Ishikawa (cell line): ENCODE measurements around the gene TM9SF1.

Experiments
- CEBPB ChIP-seq: IDR thresholded peaks from 2 replicates; pipeline ENCODE4 v1.6.1; 2012
- CREB1 ChIP-seq: IDR thresholded peaks from 2 replicates; pipeline ENCODE4 v1.6.1; 2012; ENCODE audit warnings: low read depth
- EGR1 ChIP-seq: IDR thresholded peaks from 2 replicates; pipeline ENCODE4 v1.6.1; 2012
- EP300 ChIP-seq: IDR thresholded peaks from 2 replicates; pipeline ENCODE4 v1.6.1; 2012; ENCODE audit warnings: borderline replicate concordance
- FOXM1 ChIP-seq: IDR thresholded peaks from 2 replicates; pipeline ENCODE4 v1.6.1; 2012; ENCODE audit warnings: low read depth, borderline replicate concordance
- NFIC ChIP-seq: IDR thresholded peaks from 2 replicates; pipeline ENCODE4 v1.6.1; 2012
- RAD21 ChIP-seq: IDR thresholded peaks from 2 replicates; pipeline ENCODE4 v1.6.1; 2012; ENCODE audit warnings: low read depth
- TAF1 ChIP-seq: IDR thresholded peaks from 2 replicates; pipeline ENCODE4 v1.6.1; 2012; ENCODE audit warnings: low read depth, mild to moderate bottlenecking
- TCF12 ChIP-seq: IDR thresholded peaks from 2 replicates; pipeline ENCODE4 v1.6.1; 2012; ENCODE audit warnings: low read depth
- TEAD4 ChIP-seq: IDR thresholded peaks from 2 replicates; pipeline ENCODE4 v1.6.1; 2012
- USF1 ChIP-seq: IDR thresholded peaks from 2 replicates; pipeline ENCODE4 v1.6.1; 2012
- YY1 ChIP-seq: IDR thresholded peaks from 2 replicates; pipeline ENCODE4 v1.6.1; 2012; ENCODE audit warnings: low read depth
- ZBTB7A ChIP-seq: IDR thresholded peaks from 2 replicates; pipeline ENCODE4 v1.6.1; 2012; ENCODE audit warnings: low read depth
- TF ChIP-seq, protein P1 (sequence below): IDR thresholded peaks from 2 replicates; pipeline ENCODE4 v1.6.1; 2012; ENCODE audit warnings: low read depth, mild to moderate bottlenecking
- TF ChIP-seq, protein P2 (sequence below): IDR thresholded peaks from 2 replicates; pipeline ENCODE4 v1.6.1; 2012

The TM9SF1 gene

GRCh38 chr14:24238527-24239037 lies 43.3 kb upstream of the TM9SF1 start:
- TF ChIP-seq NFIC (no peak), TCF12 (no peak), TAF1 (no peak), EP300 (no peak), FOXM1 (no peak), CREB1 (no peak), USF1 (no peak), EGR1 (no peak), TEAD4 (no peak), ZBTB7A (no peak), CEBPB (no peak), YY1 (no peak)
- TF ChIP-seq, protein P1, sequence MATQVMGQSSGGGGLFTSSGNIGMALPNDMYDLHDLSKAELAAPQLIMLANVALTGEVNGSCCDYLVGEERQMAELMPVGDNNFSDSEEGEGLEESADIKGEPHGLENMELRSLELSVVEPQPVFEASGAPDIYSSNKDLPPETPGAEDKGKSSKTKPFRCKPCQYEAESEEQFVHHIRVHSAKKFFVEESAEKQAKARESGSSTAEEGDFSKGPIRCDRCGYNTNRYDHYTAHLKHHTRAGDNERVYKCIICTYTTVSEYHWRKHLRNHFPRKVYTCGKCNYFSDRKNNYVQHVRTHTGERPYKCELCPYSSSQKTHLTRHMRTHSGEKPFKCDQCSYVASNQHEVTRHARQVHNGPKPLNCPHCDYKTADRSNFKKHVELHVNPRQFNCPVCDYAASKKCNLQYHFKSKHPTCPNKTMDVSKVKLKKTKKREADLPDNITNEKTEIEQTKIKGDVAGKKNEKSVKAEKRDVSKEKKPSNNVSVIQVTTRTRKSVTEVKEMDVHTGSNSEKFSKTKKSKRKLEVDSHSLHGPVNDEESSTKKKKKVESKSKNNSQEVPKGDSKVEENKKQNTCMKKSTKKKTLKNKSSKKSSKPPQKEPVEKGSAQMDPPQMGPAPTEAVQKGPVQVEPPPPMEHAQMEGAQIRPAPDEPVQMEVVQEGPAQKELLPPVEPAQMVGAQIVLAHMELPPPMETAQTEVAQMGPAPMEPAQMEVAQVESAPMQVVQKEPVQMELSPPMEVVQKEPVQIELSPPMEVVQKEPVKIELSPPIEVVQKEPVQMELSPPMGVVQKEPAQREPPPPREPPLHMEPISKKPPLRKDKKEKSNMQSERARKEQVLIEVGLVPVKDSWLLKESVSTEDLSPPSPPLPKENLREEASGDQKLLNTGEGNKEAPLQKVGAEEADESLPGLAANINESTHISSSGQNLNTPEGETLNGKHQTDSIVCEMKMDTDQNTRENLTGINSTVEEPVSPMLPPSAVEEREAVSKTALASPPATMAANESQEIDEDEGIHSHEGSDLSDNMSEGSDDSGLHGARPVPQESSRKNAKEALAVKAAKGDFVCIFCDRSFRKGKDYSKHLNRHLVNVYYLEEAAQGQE = no peak
- TF ChIP-seq, protein P2, sequence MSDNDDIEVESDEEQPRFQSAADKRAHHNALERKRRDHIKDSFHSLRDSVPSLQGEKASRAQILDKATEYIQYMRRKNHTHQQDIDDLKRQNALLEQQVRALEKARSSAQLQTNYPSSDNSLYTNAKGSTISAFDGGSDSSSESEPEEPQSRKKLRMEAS = no peak

GRCh38 chr14:24238123-24238522 lies 42.9 kb upstream of the TM9SF1 start:
- TF ChIP-seq USF1 = 0 out of 2 replicates have a peak, but pooled peaks have one; percentile 18
- TF ChIP-seq NFIC = no peak
- TF ChIP-seq, protein P2 = peak; percentile 64

GRCh38 chr14:24237463-24237955 lies 42.3 kb upstream of the TM9SF1 start:
- TF ChIP-seq RAD21 = no peak
- no peak for TF ChIP-seq YY1
- no peak for TF ChIP-seq FOXM1
- TF ChIP-seq ZBTB7A = no peak
- no peak for TF ChIP-seq TEAD4

DNA sequence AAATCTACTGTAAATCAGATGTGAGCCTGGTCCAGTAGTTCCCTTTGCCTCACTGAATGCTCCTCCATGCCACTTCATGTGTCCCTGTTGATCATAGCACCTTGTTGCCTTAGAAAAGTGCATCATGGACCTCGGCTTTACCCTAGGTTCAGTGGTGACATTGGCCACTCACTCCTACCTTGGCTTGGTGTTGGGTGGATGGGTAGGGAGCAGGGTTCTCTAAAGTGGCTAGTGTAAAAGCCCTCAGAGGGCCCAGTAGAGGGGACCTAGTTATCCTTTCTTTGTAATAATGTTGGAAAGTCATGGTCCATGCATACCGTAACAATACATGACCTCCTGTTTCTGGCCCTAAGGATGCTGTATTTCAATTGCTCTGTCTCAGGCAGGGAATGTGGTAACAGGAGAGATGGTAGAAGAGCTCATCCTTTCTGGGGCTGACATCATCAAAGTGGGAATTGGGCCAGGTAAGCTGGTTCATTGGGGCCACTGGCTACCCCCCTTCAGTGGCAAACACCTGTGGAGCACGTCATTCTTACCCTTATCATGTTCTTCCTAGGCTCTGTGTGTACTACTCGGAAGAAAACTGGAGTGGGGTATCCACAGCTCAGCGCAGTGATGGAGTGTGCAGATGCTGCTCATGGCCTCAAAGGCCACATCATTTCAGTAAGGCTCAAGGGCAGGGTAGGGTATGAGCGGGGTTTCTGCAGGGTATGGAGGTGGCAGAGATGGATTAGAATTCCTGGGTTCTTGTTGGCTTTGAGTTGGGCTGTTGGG lies 41.6 kb upstream of the TM9SF1 start:
- no peak for TF ChIP-seq YY1

- TF ChIP-seq YY1 = no peak
- TF ChIP-seq ZBTB7A = no peak
- TF ChIP-seq, protein P2 = no peak
- TF ChIP-seq RAD21 = no peak
- TF ChIP-seq TCF12 = no peak
Measured at GRCh38 chr14:24235804-24236688, 40.8 kb upstream of the TM9SF1 start.

- no peak for TF ChIP-seq NFIC
- TF ChIP-seq, protein P2 = no peak
- no peak for TF ChIP-seq YY1
- no peak for TF ChIP-seq RAD21
- TF ChIP-seq, protein P1 = no peak
Measured at GRCh38 chr14:24234095-24235005, 39.1 kb upstream of the TM9SF1 start.
